ENCODE measurements around the gene RAB6A. TPM values are rescaled to one million over a fixed set of nuclear protein-coding genes. Genes with fewer than 3 reads are reported as not detected.

The RAB6A gene
- total RNA-seq, 1 experiment from 2014 or later: 227 TPM

DNA sequence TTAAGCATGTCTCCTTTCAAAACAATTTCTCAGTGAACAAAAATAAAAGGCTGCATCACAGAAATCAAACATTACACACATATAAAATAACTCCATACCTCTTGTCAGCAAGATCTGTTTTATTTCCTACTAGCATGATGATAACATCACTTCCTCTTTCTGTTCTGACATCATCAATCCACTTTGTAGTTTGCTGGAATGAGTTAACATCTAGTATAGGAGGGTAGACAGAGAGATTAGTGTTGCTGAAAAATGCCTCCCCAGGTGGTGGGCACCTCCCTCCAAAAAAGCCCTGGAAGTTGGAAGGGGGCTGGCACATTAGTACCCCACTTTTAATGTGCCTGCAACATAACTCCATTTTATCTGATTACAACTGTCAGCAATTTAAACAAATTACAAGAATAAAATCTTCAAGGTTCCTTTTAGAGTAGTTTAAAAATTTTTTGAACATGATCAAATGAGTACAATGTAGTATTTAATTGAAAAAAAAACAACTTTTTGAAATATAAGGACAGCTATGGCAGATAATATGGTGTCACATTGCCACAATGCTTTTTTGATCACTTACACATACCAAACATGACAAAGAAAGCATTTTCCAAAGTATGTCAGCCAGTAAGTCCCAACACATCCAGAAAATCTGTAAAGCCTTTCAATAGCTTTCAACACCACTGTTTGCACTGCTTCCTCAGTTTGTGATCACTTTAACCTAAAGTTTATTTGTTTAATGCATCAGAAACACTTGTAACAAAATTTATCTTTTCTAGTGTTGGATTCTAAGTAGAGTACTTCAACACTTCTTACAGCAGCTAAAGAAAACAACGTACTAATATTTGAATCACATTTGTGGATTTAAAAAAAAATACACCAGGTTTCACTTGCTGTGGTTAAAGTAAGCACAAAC is 44.5 kb downstream of the RAB6A start:
- CTCF ChIA-PET: no interaction called here

DNA sequence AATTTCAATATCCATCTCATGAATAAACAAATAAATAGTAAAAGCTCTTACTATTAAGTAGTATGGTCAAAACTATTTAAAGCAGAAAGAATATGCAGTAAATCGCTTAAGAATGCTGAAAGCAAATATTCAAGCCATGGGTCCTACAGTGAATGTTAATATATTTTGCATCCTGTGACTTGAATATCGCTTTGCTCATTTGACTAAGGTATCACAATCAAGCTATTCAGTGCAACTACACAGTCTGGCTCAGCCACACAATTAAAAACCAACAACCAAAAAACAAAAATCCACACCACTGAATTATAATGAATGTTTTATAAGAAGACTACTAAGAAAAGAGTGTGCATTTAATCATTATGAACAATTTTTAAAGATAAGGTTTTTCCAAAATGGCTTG is 45.3 kb downstream of the RAB6A start:
- CTCF ChIA-PET: no interaction called here
- H3K36me3 ChIP-seq (ENCODE audit: control insufficient read depth, insufficient read depth, low read length): peaks cover 8% of the 10 kb centered on the region; the same call in 1 of the 2 replicates
- no peaks in the 10 kb centered on the region for H3K9me3 Mint-ChIP-seq (ENCODE audit: unreplicated experiment)

More for the DNA sequence above, 44.5 kb downstream of the RAB6A start:
- H3K4me3 ChIP-seq (ENCODE audit: low read depth, low read length): no peak overlapping the region
- Mint-ChIP-seq H3K4me1 (ENCODE audit: low read depth, unreplicated experiment) (no peaks in the 10 kb centered on the region), H3K27me3 (ENCODE audit: insufficient read depth, unreplicated experiment) (no peaks in the 10 kb centered on the region), H3K27ac (ENCODE audit: unreplicated experiment) (no peak overlapping the region), H3K4me3 (ENCODE audit: unreplicated experiment) (no peak overlapping the region), H3K36me3 (ENCODE audit: insufficient read depth, unreplicated experiment) (peaks cover 87% of the 10 kb centered on the region), H3K9me3 (ENCODE audit: unreplicated experiment) (no peaks in the 10 kb centered on the region)
- POLR2A ChIA-PET: no interaction called here
- H3K9me3 ChIP-seq: no peaks in the 10 kb centered on the region
- BruUV-seq (replicated peaks): no TSS peak
- no peaks in the 10 kb centered on the region for H3K27me3 ChIP-seq (replicated peaks; ENCODE audit: control insufficient read depth, insufficient read depth, low read length)
- no peaks in the 10 kb centered on the region for H3K4me1 ChIP-seq
- TF ChIP-seq, protein P1, sequence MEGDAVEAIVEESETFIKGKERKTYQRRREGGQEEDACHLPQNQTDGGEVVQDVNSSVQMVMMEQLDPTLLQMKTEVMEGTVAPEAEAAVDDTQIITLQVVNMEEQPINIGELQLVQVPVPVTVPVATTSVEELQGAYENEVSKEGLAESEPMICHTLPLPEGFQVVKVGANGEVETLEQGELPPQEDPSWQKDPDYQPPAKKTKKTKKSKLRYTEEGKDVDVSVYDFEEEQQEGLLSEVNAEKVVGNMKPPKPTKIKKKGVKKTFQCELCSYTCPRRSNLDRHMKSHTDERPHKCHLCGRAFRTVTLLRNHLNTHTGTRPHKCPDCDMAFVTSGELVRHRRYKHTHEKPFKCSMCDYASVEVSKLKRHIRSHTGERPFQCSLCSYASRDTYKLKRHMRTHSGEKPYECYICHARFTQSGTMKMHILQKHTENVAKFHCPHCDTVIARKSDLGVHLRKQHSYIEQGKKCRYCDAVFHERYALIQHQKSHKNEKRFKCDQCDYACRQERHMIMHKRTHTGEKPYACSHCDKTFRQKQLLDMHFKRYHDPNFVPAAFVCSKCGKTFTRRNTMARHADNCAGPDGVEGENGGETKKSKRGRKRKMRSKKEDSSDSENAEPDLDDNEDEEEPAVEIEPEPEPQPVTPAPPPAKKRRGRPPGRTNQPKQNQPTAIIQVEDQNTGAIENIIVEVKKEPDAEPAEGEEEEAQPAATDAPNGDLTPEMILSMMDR (IDR thresholded peaks at IDR 0.05; ENCODE audit: insufficient read depth in 1 of 2, low read depth in 1 of 2, low read length in 1 of 2, severe bottlenecking in 1 of 2, unreplicated experiment in 1 of 2): no peak
- no peak for DNase-seq
- intact Hi-C loops (cut with micrococcal nuclease; ENCODE audit: unreplicated experiment): no loop called here
- H3K36me3 ChIP-seq (ENCODE audit: control insufficient read depth, insufficient read depth, low read length): peaks cover 3% of the 10 kb centered on the region; the same call in 1 of the 2 replicates

DNA sequence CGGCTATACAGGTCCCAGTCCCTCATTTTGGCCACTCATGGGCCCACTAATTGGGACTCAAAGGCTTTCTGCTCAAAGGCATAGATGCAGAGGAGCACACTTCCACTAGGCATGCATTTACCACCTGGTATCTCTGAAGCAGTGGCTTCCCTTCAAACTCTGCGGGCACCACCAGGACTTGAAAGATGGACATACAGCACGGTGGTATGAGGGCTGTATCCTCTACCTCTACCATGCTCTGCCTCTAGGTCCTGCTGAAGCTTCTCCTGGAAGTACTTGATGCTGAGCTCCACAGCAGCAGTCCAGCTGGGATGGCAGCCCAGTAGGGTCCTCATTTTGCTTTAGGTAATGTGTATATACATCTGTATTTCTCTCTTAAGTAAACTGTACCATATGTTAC is 49.9 kb downstream of the RAB6A start:
- TF ChIP-seq, protein P1 (IDR thresholded peaks at IDR 0.05; ENCODE audit: insufficient read depth in 1 of 2, low read depth in 1 of 2, low read length in 1 of 2, severe bottlenecking in 1 of 2, unreplicated experiment in 1 of 2): no peak
- no peak for DNase-seq
- no peak overlapping the region for H3K4me3 Mint-ChIP-seq (ENCODE audit: unreplicated experiment)
- Histone ChIP-seq H3K9me3 (no peaks in the 10 kb centered on the region), H3K27me3 (replicated peaks; ENCODE audit: control insufficient read depth, insufficient read depth, low read length) (no peaks in the 10 kb centered on the region), H3K36me3 (ENCODE audit: control insufficient read depth, insufficient read depth, low read length) (peaks cover 5% of the 10 kb centered on the region; the same call in 1 of the 2 replicates), H3K4me3 (ENCODE audit: low read depth, low read length) (no peak overlapping the region), H3K4me1 (no peaks in the 10 kb centered on the region)
- BruUV-seq (replicated peaks): no TSS peak
- ChIA-PET POLR2A (no interaction called here), CTCF (interaction anchor here (0.5 kb wide), 1 partner anchor 991 kb away, joined by 4 read pairs; no protein-coding TSS in a partner anchor)
- intact Hi-C loops (cut with micrococcal nuclease; ENCODE audit: unreplicated experiment): no loop called here
- no peak overlapping the region for H3K27ac Mint-ChIP-seq (ENCODE audit: unreplicated experiment)
- no peaks in the 10 kb centered on the region for H3K4me1 Mint-ChIP-seq (ENCODE audit: low read depth, unreplicated experiment)
- H3K36me3 Mint-ChIP-seq (ENCODE audit: insufficient read depth, unreplicated experiment): peaks cover 82% of the 10 kb centered on the region
- H3K27me3 Mint-ChIP-seq (ENCODE audit: insufficient read depth, unreplicated experiment): no peaks in the 10 kb centered on the region
- no peaks in the 10 kb centered on the region for H3K9me3 Mint-ChIP-seq (ENCODE audit: unreplicated experiment)

More for the DNA sequence above, 45.3 kb downstream of the RAB6A start:
- H3K4me1 Mint-ChIP-seq (ENCODE audit: low read depth, unreplicated experiment): no peaks in the 10 kb centered on the region
- Histone ChIP-seq H3K9me3 (no peaks in the 10 kb centered on the region), H3K27me3 (replicated peaks; ENCODE audit: control insufficient read depth, insufficient read depth, low read length) (no peaks in the 10 kb centered on the region), H3K4me3 (ENCODE audit: low read depth, low read length) (no peak overlapping the region), H3K4me1 (no peaks in the 10 kb centered on the region)
- no peak overlapping the region for H3K27ac Mint-ChIP-seq (ENCODE audit: unreplicated experiment)
- no peaks in the 10 kb centered on the region for H3K27me3 Mint-ChIP-seq (ENCODE audit: insufficient read depth, unreplicated experiment)
- intact Hi-C loops (cut with micrococcal nuclease; ENCODE audit: unreplicated experiment): no loop called here
- TF ChIP-seq, protein P1 (IDR thresholded peaks at IDR 0.05; ENCODE audit: insufficient read depth in 1 of 2, low read depth in 1 of 2, low read length in 1 of 2, severe bottlenecking in 1 of 2, unreplicated experiment in 1 of 2): no peak
- peaks cover 86% of the 10 kb centered on the region for H3K36me3 Mint-ChIP-seq (ENCODE audit: insufficient read depth, unreplicated experiment)
- H3K4me3 Mint-ChIP-seq (ENCODE audit: unreplicated experiment): no peak overlapping the region
- POLR2A ChIA-PET: no interaction called here
- no TSS peak for BruUV-seq (replicated peaks)
- DNase-seq: no peak
